Stimulated activated CD8-positive, alpha-beta memory T cell treated with anti-CD3 and anti-CD28 coated beads, Interleukin-12 subunit alpha, Interleukin-12 subunit beta, amount 100 ng/mL, for 24 hours (primary cell): Measurements from ENCODE around the gene NEDD1.

Experiments
- DNase-seq: peaks from one replicate; pipeline ENCODE4 v3.0.0-alpha.2; 2020; ENCODE audit errors: extremely low read depth

Gene NEDD1

GRCh38 chr12:96902076-96902475, 5.0 kb upstream of the NEDD1 start:
- DNase-seq: no peak

GRCh38 chr12:96906498-96906848, 584 bp upstream of the NEDD1 start:
- no peak for DNase-seq

GRCh38 chr12:96907671-96908422, 790 bp downstream of the NEDD1 start:
- DNase-seq: no peak

GRCh38 chr12:96908423-96908675, 1.3 kb downstream of the NEDD1 start:
- DNase-seq: no peak

- no peak for DNase-seq
These were observed 5.2 kb downstream of the NEDD1 start for GRCh38 chr12:96912261-96912660.

- DNase-seq: no peak
These were observed 5.9 kb downstream of the NEDD1 start for GRCh38 chr12:96912943-96913342.

- no peak for DNase-seq
These were observed 12.6 kb downstream of the NEDD1 start for GRCh38 chr12:96919510-96920210.

GRCh38 chr12:96948782-96949181, 41.7 kb downstream of the NEDD1 start:
- DNase-seq: no peak

- DNase-seq: no peak
These were observed 72.5 kb downstream of the NEDD1 start for GRCh38 chr12:96979532-96979931.

- no peak for DNase-seq
These were observed 73.9 kb downstream of the NEDD1 start for GRCh38 chr12:96980991-96981414.

- no peak for DNase-seq
These were observed 74.9 kb downstream of the NEDD1 start for GRCh38 chr12:96981911-96982310.

GRCh38 chr12:96982671-96983070, 75.6 kb downstream of the NEDD1 start:
- no peak for DNase-seq

GRCh38 chr12:96985515-96986362, 78.7 kb downstream of the NEDD1 start:
- no peak for DNase-seq

GRCh38 chr12:96986883-96987523, 79.9 kb downstream of the NEDD1 start:
- DNase-seq: no peak

GRCh38 chr12:96988919-96989318, 81.9 kb downstream of the NEDD1 start:
- no peak for DNase-seq

GRCh38 chr12:96989916-96990315, 82.9 kb downstream of the NEDD1 start:
- no peak for DNase-seq

- DNase-seq: no peak
These were observed 87.8 kb downstream of the NEDD1 start for GRCh38 chr12:96994900-96995299.

- DNase-seq: no peak
These were observed 88.8 kb downstream of the NEDD1 start for GRCh38 chr12:96995861-96996260.

- DNase-seq: no peak
These were observed 90.9 kb downstream of the NEDD1 start for GRCh38 chr12:96997797-96998484.

GRCh38 chr12:97003276-97003675, 96.2 kb downstream of the NEDD1 start:
- DNase-seq: no peak
